Measurements from ENCODE around the gene MRPL23.

The MRPL23 gene

GRCh38 chr11:1990872-1991578 lies 43.9 kb downstream of the MRPL23 start:
- no peak for DNase-seq (ENCODE audit: low read depth)

- DNase-seq (ENCODE audit: low read depth): no peak
Observed at GRCh38 chr11:1992111-1992510, 45.0 kb downstream of the MRPL23 start.

- no peak for DNase-seq (ENCODE audit: low read depth)
Observed at GRCh38 chr11:1994121-1994520, 47.0 kb downstream of the MRPL23 start.

GRCh38 chr11:1997755-1998154 lies 50.6 kb downstream of the MRPL23 start, which contains the start of gene H19:
Gene H19 (minus strand): TSS chr11:1997842.
- no peak for DNase-seq (ENCODE audit: low read depth)

GRCh38 chr11:1998290-1998689 lies 51.2 kb downstream of the MRPL23 start:
- no peak for DNase-seq (ENCODE audit: low read depth)

- DNase-seq (ENCODE audit: low read depth): no peak
Observed at GRCh38 chr11:1998861-1999260, 51.7 kb downstream of the MRPL23 start.

GRCh38 chr11:2002042-2002776 lies 55.1 kb downstream of the MRPL23 start:
- DNase-seq (ENCODE audit: low read depth): no peak

- DNase-seq (ENCODE audit: low read depth): no peak
Observed at GRCh38 chr11:2002807-2003206, 55.7 kb downstream of the MRPL23 start.

GRCh38 chr11:2004466-2004865 lies 57.3 kb downstream of the MRPL23 start:
- no peak for DNase-seq (ENCODE audit: low read depth)
